ENCODE data around the gene MAPT. TPM values are rescaled to one million over a fixed set of nuclear protein-coding genes. Genes with fewer than 3 reads are reported as not detected.
A peak's percentile ranks its signal among the peaks of the same experiment; 100 is the strongest.

The MAPT gene
- total and polyA plus RNA-seq, 2 of the 13 experiments (the other 11 are each of a cell fraction or from before 2014, with no cell fraction given) = 2.1 to 2.8 TPM

DNA sequence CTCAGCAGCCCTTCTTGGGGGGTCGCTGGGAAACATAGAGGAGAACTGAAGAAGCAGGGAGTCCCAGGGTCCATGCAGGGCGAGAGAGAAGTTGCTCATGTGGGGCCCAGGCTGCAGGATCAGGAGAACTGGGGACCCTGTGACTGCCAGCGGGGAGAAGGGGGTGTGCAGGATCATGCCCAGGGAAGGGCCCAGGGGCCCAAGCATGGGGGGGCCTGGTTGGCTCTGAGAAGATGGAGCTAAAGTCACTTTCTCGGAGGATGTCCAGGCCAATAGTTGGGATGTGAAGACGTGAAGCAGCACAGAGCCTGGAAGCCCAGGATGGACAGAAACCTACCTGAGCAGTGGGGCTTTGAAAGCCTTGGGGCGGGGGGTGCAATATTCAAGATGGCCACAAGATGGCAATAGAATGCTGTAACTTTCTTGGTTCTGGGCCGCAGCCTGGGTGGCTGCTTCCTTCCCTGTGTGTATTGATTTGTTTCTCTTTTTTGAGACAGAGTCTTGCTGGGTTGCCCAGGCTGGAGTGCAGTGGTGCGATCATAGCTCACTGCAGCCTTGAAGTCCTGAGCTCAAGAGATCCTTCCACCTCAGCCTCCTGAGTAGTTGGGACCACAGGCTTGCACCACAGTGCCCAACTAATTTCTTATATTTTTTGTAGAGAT is 108.1 kb downstream of the MAPT start (continued):
- TF ChIP-seq, protein P1, sequence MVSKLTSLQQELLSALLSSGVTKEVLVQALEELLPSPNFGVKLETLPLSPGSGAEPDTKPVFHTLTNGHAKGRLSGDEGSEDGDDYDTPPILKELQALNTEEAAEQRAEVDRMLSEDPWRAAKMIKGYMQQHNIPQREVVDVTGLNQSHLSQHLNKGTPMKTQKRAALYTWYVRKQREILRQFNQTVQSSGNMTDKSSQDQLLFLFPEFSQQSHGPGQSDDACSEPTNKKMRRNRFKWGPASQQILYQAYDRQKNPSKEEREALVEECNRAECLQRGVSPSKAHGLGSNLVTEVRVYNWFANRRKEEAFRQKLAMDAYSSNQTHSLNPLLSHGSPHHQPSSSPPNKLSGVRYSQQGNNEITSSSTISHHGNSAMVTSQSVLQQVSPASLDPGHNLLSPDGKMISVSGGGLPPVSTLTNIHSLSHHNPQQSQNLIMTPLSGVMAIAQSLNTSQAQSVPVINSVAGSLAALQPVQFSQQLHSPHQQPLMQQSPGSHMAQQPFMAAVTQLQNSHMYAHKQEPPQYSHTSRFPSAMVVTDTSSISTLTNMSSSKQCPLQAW (CRISPR knock-in tag; IDR thresholded peaks at IDR 0.05) = 0 out of 2 replicates have a peak, but pooled peaks have one; percentile 5
- TF ChIP-seq GFI1 (CRISPR knock-in tag; IDR thresholded peaks at IDR 0.05; ENCODE audit: borderline replicate concordance) (no peak), ZKSCAN1 (IDR thresholded peaks at IDR 0.05; ENCODE audit: low read length) (no peak), ZNF230 (CRISPR knock-in tag; IDR thresholded peaks at IDR 0.05) (no peak), GZF1 (CRISPR knock-in tag; IDR thresholded peaks at IDR 0.05) (no peak), HMGA1 (CRISPR knock-in tag; conservative IDR thresholded peaks at IDR 0.05) (no peak), DMAP1 (CRISPR knock-in tag; IDR thresholded peaks at IDR 0.05) (0 out of 2 replicates have a peak, but pooled peaks have one; percentile 20), SAP130 (CRISPR knock-in tag; IDR thresholded peaks at IDR 0.05; ENCODE audit: low read depth) (peak; percentile 46; the same call in 1 of the 2 replicates), NFE2 (CRISPR knock-in tag; IDR thresholded peaks at IDR 0.05) (no peak), NFATC3 (CRISPR knock-in tag; IDR thresholded peaks at IDR 0.05) (no peak), ZNF446 (CRISPR knock-in tag; IDR thresholded peaks at IDR 0.05) (no peak), ZNF7 (CRISPR knock-in tag; IDR thresholded peaks at IDR 0.05) (no peak), RBM22 (optimal IDR thresholded peaks at IDR 0.05; ENCODE audit: low read length) (no peak), PITX1 (CRISPR knock-in tag; IDR thresholded peaks at IDR 0.05) (no peak)
- TF ChIP-seq, protein P2, sequence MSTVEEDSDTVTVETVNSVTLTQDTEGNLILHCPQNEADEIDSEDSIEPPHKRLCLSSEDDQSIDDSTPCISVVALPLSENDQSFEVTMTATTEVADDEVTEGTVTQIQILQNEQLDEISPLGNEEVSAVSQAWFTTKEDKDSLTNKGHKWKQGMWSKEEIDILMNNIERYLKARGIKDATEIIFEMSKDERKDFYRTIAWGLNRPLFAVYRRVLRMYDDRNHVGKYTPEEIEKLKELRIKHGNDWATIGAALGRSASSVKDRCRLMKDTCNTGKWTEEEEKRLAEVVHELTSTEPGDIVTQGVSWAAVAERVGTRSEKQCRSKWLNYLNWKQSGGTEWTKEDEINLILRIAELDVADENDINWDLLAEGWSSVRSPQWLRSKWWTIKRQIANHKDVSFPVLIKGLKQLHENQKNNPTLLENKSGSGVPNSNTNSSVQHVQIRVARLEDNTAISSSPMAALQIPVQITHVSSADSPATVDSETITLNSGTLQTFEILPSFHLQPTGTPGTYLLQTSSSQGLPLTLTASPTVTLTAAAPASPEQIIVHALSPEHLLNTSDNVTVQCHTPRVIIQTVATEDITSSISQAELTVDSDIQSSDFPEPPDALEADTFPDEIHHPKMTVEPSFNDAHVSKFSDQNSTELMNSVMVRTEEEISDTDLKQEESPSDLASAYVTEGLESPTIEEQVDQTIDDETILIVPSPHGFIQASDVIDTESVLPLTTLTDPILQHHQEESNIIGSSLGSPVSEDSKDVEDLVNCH (CRISPR knock-in tag; IDR thresholded peaks at IDR 0.05) = no peak
- TF ChIP-seq, protein P3, sequence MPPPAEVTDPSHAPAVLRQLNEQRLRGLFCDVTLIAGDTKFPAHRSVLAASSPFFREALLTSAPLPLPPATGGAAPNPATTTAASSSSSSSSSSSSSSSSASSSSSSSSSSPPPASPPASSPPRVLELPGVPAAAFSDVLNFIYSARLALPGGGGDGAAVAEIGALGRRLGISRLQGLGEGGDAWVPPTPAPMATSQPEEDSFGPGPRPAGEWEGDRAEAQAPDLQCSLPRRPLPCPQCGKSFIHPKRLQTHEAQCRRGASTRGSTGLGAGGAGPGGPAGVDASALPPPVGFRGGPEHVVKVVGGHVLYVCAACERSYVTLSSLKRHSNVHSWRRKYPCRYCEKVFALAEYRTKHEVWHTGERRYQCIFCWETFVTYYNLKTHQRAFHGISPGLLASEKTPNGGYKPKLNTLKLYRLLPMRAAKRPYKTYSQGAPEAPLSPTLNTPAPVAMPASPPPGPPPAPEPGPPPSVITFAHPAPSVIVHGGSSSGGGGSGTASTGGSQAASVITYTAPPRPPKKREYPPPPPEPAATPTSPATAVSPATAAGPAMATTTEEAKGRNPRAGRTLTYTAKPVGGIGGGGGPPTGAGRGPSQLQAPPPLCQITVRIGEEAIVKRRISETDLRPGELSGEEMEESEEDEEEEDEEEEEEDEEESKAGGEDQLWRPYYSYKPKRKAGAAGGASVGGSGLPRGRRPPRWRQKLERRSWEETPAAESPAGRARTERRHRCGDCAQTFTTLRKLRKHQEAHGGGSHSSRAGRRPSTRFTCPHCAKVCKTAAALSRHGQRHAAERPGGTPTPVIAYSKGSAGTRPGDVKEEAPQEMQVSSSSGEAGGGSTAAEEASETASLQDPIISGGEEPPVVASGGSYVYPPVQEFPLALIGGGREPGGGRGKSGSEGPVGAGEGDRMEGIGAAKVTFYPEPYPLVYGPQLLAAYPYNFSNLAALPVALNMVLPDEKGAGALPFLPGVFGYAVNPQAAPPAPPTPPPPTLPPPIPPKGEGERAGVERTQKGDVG (CRISPR knock-in tag; IDR thresholded peaks at IDR 0.05; ENCODE audit: borderline replicate concordance) = no peak
- TF ChIP-seq, protein P4, sequence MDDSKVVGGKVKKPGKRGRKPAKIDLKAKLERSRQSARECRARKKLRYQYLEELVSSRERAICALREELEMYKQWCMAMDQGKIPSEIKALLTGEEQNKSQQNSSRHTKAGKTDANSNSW (CRISPR knock-in tag; IDR thresholded peaks at IDR 0.05; ENCODE audit: borderline replicate concordance) = no peak

Measured in HepG2 (cell line).